ENCODE data around the gene GALNT17.

GRCh38 chr7:71148098-71148497, 16.2 kb downstream of the GALNT17 start:
- no peak for TF ChIP-seq POLR2A (IDR thresholded peaks at IDR 0.05; ENCODE audit: low read length)
- no peak for TF ChIP-seq GATA1 (IDR thresholded peaks at IDR 0.05; ENCODE audit: low read depth, low read length)

Data from erythroblast (primary cell).